ENCODE data around the gene GSTT2. TPM values are rescaled to one million over a fixed set of nuclear protein-coding genes. Genes with fewer than 3 reads are reported as not detected.
A peak's percentile ranks its signal among the peaks of the same experiment; 100 is the strongest.

GSTT2 gene
- total RNA-seq, 1 donor: 1.1 TPM

GRCh38 chr22:24009227-24010017 lies 29.5 kb downstream of the GSTT2 start:
- Histone ChIP-seq H3K27me3 (ENCODE audit: insufficient read depth, low read length) (no peaks in the 10 kb centered on the region), H3K4me3 (ENCODE audit: insufficient read depth, low read length) (no peak overlapping the region), H3K4me2 (ENCODE audit: insufficient read depth, low read length) (no peak overlapping the region), H3K36me3 (ENCODE audit: insufficient read depth, low read length) (no peaks in the 10 kb centered on the region), H3K4me1 (ENCODE audit: insufficient read depth, low read length) (peaks cover 7% of the 10 kb centered on the region), H3K27ac (ENCODE audit: low read depth, low read length) (no peak overlapping the region), H4K20me1 (ENCODE audit: insufficient read depth, low read length) (no peaks in the 10 kb centered on the region), H2AFZ (ENCODE audit: low read length) (no peak overlapping the region), H3K9me3 (ENCODE audit: low read depth, low read length) (no peaks in the 10 kb centered on the region), H3K79me2 (ENCODE audit: insufficient read depth, low read length) (peaks cover 31% of the 10 kb centered on the region)
- TF ChIP-seq, protein P1, sequence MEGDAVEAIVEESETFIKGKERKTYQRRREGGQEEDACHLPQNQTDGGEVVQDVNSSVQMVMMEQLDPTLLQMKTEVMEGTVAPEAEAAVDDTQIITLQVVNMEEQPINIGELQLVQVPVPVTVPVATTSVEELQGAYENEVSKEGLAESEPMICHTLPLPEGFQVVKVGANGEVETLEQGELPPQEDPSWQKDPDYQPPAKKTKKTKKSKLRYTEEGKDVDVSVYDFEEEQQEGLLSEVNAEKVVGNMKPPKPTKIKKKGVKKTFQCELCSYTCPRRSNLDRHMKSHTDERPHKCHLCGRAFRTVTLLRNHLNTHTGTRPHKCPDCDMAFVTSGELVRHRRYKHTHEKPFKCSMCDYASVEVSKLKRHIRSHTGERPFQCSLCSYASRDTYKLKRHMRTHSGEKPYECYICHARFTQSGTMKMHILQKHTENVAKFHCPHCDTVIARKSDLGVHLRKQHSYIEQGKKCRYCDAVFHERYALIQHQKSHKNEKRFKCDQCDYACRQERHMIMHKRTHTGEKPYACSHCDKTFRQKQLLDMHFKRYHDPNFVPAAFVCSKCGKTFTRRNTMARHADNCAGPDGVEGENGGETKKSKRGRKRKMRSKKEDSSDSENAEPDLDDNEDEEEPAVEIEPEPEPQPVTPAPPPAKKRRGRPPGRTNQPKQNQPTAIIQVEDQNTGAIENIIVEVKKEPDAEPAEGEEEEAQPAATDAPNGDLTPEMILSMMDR (IDR thresholded peaks at IDR 0.05; ENCODE audit: extremely low read depth, low read depth, low read length): no peak
- DNase-seq (ENCODE audit: insufficient read length, low spot score, missing footprints): no peak

- peaks cover 36% of the 10 kb centered on the region for H3K79me2 ChIP-seq (ENCODE audit: insufficient read depth, low read length)
- H2AFZ ChIP-seq (ENCODE audit: low read length): no peak overlapping the region
- TF ChIP-seq, protein P1 (IDR thresholded peaks at IDR 0.05; ENCODE audit: extremely low read depth, low read depth, low read length): no peak
Measured at GRCh38 chr22:24010018-24010391, 30.1 kb downstream of the GSTT2 start.

GRCh38 chr22:24011735-24012068 lies 31.8 kb downstream of the GSTT2 start:
- no peaks in the 10 kb centered on the region for H3K9me3 ChIP-seq (ENCODE audit: low read depth, low read length)
- no peaks in the 10 kb centered on the region for H3K36me3 ChIP-seq (ENCODE audit: insufficient read depth, low read length)
- H3K4me1 ChIP-seq (ENCODE audit: insufficient read depth, low read length): peaks cover 7% of the 10 kb centered on the region
- H3K27ac ChIP-seq (ENCODE audit: low read depth, low read length): peak overlapping the region; percentile 63
- peak overlapping the region; percentile 81 for H2AFZ ChIP-seq (ENCODE audit: low read length)
- H3K4me3 ChIP-seq (ENCODE audit: insufficient read depth, low read length): peak overlapping the region; percentile 80
- peaks cover 6% of the 10 kb centered on the region for H4K20me1 ChIP-seq (ENCODE audit: insufficient read depth, low read length)
- peak overlapping the region; percentile 95 for H3K4me2 ChIP-seq (ENCODE audit: insufficient read depth, low read length)
- DNase-seq (ENCODE audit: insufficient read length, low spot score, missing footprints): no peak
- no peaks in the 10 kb centered on the region for H3K27me3 ChIP-seq (ENCODE audit: insufficient read depth, low read length)
- TF ChIP-seq, protein P1 (IDR thresholded peaks at IDR 0.05; ENCODE audit: extremely low read depth, low read depth, low read length): no peak
- H3K79me2 ChIP-seq (ENCODE audit: insufficient read depth, low read length): peaks cover 48% of the 10 kb centered on the region

More at GRCh38 chr22:24010018-24010391, 30.1 kb downstream of the GSTT2 start:
- Histone ChIP-seq H4K20me1 (ENCODE audit: insufficient read depth, low read length) (no peaks in the 10 kb centered on the region), H3K4me1 (ENCODE audit: insufficient read depth, low read length) (peaks cover 7% of the 10 kb centered on the region), H3K4me3 (ENCODE audit: insufficient read depth, low read length) (no peak overlapping the region), H3K9me3 (ENCODE audit: low read depth, low read length) (no peaks in the 10 kb centered on the region), H3K27ac (ENCODE audit: low read depth, low read length) (no peak overlapping the region), H3K27me3 (ENCODE audit: insufficient read depth, low read length) (no peaks in the 10 kb centered on the region), H3K4me2 (ENCODE audit: insufficient read depth, low read length) (no peak overlapping the region), H3K36me3 (ENCODE audit: insufficient read depth, low read length) (no peaks in the 10 kb centered on the region)
- no peak for DNase-seq (ENCODE audit: insufficient read length, low spot score, missing footprints)

DNA sequence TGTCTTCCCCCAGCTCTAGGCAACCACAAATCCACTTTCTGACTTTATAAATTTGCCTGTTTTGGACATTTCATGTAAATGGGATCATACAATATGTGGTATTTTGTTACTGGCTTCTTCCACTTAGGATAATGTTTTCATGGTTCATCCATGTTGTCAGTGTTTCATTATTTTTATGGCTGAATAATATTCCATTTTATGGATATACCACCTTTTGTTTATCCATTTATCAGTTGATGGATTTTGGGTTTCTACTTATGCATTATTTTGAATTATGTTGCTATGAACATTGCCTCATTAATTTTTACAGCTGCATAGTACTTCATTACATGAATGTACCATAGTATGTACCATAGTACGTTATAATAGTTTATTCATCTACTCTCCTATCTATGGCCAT lies 36.2 kb downstream of the GSTT2 start:
- Histone ChIP-seq H3K27ac (ENCODE audit: low read depth, low read length) (no peak overlapping the region), H3K79me2 (ENCODE audit: insufficient read depth, low read length) (peaks cover 73% of the 10 kb centered on the region), H3K4me3 (ENCODE audit: insufficient read depth, low read length) (no peak overlapping the region), H3K4me2 (ENCODE audit: insufficient read depth, low read length) (no peak overlapping the region), H3K36me3 (ENCODE audit: insufficient read depth, low read length) (peaks cover 10% of the 10 kb centered on the region), H3K4me1 (ENCODE audit: insufficient read depth, low read length) (peaks cover 7% of the 10 kb centered on the region), H3K9me3 (ENCODE audit: low read depth, low read length) (no peaks in the 10 kb centered on the region), H2AFZ (ENCODE audit: low read length) (no peak overlapping the region), H3K27me3 (ENCODE audit: insufficient read depth, low read length) (no peaks in the 10 kb centered on the region), H4K20me1 (ENCODE audit: insufficient read depth, low read length) (peaks cover 12% of the 10 kb centered on the region)
- DNase-seq (ENCODE audit: insufficient read length, low spot score, missing footprints): no peak
- TF ChIP-seq, protein P1 (IDR thresholded peaks at IDR 0.05; ENCODE audit: extremely low read depth, low read depth, low read length): no peak

All from osteoblast (primary cell).